Measurements from ENCODE around the gene PIGR.

The PIGR gene

DNA sequence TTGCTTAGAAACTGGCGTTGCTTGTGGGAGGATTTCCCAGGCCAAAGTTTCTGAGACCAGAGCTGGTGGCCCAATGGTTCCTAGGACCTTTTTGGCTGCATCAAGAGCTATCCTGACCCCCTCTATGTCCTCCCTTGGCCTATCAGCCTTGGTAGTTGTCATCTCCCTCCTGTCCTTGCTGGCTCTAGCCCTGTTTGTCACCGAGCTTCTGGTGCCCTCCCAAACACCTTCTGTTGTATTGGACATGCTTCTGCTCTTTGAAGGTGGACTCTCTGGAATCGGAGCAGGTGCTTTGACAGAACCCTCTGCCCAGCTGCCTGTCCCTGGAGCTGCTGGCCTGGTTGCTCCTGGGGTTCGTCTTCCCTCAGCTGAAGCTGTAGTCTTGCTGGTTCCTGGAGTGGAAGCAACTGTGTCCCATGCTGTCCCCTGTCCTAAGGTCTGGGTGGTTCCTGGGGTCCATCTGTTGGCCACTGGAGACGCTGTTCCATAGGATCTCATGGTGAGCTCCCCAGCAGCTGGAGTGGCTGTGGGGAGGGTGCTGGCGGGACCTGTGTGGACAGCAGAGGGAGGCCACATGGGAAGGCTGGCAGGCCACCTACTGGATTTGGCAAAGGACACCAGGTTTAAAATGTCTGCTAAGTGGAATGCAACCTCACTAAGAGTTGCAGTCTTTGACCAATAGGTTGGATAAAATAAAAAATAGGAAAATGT lies 14.6 kb upstream of the PIGR start:
- DNase-seq: no peak

DNA sequence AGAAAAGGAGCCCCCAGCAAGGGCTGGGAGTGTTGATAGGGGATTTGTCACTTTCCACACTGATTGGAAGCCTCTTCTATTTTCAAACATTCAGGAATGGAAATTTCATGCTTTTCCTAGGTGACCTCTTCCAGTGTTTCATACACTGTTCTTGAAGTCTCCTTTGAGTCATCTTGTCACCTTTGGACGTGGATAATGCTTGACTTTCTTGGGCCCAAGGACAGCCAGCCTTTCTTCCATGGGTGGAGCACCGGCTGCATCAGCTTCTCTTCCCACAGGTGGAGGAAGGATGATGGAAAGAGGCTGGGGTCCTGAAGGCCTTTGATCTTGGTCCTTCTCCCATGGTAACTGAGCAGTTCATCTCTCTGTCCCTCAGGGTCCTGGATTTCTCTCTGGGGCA lies 11.9 kb upstream of the PIGR start:
- no peak for DNase-seq

DNA sequence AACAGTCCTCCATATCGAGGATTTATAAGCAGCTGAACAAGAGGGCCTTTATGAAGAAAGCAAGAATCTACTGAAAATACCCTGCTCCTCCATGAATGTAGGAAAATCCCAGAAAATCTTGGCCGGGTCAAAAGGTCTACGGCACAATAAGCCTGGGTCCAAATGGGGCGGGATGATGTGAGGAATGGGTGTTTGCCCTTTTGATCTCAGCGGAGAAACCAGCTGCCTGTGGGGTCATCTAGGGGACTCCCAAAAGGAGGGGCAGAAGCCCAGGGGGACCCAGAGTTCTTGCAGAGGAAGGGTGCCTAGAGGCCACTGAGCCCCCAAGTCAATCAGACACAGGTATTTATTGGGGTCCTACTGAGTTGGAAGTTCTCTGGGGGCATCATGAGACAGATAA lies 11.4 kb upstream of the PIGR start:
- no peak for DNase-seq

DNA sequence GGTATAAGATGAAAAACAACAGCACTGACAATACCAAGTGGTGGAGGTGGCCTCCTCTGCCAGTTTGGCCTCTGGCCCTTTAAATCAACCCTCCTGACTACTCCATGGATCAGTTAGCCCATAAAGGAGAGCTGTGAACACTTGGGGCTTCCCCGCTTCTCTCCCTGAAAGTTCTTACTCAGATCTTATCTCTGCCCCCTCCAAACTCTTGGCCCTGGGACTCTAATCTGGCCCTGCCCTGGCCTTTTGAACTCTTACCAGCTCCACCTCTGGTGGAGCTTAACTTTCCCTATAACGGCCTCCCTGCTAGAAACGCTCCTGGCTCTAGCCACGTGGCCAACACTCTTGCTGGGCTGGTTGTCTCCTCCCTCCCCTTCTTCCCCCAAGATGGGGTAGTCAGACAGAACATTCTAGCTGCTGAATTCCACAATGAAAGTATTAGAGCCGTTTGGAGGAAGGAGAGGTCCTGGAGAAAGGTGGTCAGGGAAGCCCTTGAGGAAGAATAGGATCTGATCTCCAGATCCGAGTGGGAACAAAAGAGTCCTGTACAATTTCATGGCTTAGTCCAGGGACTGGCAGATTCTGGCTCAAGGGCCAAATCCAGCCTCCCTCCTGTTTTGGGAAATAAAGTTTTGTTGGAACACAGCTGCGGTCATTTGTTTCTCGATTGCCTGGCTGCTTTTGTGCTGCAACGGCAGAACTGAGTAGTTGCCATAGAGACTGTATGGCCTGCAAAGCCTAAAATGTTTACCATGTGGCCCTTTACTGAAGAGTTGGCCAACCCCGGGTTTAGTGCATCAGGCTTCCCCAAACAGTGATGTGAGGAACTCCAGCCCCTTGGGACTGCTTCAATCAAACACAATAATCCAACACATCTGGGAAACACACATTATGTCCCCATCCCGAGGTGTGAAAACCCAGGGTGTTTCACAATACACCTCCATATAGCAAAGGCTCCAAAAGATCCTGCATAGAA lies 9.5 kb upstream of the PIGR start:
- DNase-seq: no peak

DNA sequence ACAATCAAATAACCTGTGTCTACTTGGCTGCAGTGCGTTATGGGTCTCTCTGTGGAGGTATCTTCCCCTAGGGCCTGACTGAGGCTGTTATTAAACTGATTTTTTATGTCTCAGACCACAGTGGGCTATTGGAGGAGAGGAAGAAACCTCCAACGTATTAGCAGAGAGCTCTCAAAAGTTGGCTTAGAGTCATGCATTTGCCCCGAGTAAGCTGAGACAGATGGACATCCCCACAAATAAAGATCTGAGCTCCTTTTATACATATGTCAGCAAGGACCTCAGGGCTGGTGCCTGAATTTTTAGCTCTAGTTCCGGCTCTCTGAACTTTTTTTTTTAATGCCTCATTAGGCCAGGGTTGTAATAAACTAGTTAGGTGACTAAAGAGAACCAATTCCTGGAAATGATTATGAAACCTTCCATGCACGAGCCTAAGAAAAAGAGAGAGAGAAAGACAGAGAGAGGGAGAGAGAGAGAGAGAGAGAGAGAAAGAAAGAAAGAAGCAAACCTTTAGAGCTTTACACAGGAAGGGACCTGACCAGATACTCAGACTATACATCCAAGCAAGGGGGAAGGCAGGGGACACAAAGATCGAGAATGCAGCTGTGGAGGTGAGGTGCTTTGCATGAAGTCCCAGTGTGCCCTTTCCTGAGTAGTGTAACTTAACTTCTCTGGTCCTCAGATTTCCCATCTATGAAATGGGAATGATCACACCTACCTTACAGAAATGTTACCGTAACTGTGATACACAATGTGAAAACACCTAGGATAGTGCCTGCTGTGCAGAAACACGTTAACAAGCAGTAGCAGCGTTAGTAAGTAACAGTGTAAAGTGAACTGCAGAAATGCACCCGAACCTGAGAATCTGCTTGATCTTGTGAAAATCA lies 8.4 kb upstream of the PIGR start:
- DNase-seq: no peak

DNA sequence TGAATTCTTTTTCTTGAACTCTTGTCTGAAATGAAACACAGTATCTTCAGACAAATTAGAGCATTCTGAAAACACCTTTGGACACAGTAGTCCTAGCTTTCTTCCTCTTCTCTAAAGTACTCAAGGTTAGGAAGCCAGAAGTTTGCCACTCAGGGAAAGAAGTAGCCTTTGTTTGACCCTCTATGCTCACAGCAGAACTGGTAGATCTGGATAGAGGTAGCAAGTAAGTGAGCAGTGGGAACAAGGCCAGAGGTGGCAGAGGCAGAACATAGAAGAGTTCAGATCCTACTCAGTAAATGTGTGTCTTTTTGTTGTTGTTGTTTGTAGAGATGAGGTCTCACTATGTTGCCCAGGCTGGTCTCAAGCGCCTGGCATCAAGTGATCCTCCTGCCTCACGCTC lies 7.4 kb upstream of the PIGR start:
- DNase-seq: no peak

DNA sequence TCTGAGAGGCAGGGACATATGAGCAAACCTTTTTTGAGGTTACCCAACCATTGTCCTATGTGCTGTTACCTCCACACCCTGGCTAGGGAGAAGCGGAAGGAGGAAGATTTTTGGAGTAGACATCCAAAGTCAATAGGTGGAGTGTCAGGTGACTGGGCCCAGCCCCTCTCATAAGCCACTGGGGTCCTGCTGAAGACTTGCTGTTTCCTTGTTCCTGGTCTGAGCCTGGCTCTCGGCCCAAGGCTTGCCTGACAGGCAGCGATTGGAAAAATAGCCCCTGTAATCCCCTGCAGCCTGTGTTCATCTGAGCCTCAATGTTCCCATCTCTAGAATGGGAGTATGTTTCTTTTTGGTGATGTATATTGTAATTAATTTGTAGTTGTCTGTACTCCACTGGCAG lies 6.9 kb upstream of the PIGR start:
- DNase-seq: no peak

DNA sequence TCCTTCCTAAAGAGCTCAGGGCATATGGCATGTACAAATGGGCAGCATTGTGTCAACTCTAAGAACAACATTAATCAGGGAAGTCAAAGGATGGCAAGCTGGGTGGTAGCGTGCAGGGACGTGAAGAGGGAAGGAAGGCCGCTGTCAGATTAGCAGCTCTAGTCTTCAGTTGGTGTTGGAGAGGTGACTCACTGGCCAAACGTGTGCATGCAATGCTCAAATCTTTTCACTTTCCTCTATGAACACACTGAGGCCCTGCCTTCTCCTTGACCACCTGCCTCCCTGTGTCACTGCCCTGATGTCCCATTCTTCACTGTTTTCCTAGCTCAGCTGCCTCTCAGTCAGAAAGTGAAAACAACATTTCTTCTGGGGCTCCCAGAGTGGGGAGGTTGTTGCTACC lies 5.9 kb upstream of the PIGR start:
- no peak for DNase-seq

DNA sequence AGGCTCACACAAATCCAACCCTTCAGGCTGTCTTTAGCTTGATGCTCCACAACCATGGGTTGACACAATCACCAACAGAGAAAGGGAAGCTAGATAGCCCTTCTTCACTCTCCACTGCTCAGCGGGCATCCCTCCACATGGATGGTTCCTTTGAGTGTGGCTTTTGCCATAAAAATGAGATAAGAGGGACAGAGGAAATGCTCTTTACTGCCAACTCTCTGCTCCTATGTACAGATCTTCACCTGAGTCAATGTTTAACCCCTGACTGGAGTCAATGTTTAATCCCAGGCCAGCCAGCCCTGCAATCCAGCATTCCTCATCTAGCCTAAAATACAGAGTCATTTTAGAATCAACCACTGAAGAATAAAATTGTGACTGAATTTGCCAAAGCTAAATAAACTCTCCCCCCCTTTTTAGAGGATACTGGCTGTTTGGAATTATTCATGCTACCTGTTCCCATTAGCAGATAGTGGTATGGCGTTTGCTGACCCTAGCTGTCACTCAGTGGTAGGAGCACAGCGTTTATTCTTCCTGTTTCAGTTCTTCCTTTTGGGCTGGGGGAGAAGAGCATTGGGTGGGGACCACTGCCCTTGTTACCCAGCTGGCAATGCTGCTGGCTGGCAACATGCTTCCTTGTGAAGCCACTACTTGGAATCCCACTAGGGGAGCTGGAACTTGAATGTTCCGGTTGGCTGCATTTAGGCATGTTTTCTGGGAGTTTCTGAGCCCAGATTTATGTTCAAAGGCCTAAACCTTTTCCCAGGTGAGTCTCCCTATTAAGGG lies 5.2 kb upstream of the PIGR start:
- DNase-seq: no peak

DNA sequence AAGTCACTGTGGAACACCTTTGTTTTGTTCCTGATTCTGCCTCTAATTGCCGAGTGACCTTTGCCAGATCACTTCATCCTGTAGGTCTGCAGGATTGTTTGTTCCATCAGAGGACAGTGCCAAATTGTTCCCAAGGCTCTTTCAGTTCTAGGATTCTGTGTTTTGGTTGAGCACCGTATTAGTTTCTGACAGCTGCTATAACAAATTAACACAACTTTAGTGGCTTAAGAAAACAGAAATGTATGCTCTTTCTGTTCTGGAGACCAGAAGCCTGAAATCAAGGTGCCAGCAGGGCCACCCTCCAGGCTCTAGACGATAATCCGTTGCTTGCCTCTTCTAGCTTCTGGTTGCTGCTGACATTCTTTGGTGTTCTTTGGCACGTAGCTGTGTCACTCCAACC lies 3.4 kb upstream of the PIGR start:
- DNase-seq: no peak

DNA sequence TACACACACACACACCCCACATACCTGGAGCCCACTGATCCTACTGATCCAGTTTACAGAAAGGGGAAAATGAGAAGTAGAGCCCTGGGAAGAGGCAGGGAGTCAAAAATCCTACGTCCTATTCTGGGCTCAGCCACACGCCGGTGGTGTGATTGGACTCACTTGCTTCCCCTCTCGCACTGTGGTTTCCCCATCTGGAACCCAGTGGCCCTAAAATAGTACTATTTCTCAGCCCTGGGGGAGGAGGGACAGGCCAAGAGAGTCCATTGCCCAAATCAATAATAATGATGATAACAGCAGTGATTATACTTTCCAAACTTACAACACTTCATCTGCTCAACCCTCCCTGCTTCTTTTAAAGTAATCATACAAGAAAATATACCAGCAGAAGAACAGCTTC lies 2.9 kb upstream of the PIGR start:
- no peak for DNase-seq

DNA sequence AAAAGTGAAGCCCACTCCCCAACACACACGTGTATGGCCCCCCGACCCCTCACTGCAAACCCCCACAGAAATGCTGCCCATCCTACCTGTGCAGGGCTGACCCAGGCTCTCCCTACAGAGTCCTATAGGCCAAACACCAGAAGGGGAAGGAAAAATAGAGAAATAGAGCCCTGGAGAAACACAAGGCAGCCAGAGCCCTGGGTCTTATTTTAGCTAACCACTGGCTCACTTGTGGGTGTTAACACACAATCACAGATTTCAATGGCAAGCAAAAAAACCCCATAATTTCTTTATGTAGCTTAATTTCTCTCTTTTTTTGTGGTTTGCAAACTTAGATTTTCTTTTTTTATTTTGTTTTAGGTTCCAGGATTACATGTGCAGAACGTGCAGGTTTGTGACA lies 989 bp upstream of the PIGR start:
- no peak for DNase-seq

DNA sequence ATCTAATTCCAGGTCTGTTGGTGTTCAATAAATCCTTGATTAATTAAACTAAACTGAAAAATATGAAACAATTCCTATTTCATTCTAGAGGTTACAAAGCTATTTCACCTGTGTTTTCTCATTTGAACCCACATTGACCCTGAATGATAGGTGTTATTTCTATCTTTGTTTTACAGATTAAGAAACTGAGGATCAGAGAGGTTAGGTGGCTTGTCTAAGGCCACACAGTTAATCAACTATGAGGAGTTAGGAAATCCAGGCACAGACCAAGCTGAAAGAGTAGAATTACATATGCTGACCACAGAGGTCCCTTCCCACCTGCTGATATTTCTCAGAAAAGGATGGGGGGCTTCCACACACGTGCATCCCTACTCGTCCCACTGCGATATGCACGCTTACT lies 487 bp downstream of the PIGR start:
- no peak for DNase-seq

DNA sequence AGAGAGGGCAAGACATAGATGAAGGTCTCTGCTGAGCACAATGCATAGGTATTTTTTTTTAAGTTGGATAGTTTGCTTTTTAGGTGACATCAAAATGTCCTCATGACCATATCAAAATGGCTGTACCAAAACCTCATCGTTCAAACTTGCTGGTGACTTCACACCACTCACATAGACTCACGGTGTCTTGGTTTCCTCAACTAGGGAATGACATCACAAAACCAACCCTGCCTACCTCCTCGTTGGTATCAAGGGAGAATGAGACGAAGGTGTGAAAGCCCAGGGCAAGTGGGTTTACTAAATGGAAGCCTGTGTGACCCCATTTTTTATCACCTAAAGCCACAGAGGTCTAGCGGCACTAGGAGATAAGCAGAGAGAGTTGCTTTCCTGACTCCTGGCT lies 1.6 kb downstream of the PIGR start:
- DNase-seq: no peak

DNA sequence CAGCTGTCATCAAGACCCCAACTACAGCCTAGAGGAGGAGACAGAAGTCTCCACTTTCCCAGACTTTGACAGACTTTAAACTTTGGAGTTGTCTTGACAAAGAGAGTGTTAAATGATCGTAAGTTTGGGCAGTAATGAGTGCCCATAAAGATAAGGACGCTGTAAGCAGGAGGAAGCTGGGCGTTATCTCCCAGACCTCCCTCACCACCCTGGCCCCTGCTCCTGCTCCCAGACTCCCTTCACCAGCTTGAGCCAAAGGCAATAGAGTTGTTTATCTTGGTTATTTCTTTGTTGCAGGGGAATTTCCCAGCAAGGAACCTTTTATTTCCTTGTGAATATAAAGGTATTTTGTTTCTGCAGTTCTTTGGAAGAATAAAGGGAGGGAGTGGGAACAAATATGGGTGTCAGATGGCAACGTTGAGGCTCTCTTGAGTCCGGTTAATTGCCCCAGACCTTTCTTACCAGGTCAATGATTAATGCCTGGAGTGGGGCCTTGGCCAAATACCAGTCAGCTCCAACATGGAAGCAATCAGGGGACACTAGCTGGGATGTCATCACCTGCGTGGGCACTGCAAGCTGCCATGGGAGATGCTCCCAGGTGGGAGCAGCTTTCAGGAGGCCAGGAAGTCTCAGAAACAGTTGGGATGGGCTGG lies 4.4 kb downstream of the PIGR start:
- no peak for DNase-seq

DNA sequence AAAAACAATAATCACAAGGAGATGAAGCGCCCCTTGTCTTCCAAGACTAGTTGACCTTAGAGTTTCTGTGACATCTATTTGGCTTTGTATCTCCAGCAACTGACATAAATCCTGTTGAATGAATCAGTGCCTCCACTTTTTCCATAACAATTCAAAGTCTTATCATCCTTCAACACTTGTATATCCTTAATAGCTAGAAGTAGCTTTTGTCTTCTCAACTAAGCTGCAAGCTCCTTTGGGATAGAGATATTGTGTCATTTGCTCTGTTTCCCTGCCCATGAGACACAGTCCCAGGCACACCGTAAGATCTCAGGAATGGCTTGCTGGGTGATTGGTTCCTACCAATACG lies 5.7 kb downstream of the PIGR start:
- DNase-seq: no peak

DNA sequence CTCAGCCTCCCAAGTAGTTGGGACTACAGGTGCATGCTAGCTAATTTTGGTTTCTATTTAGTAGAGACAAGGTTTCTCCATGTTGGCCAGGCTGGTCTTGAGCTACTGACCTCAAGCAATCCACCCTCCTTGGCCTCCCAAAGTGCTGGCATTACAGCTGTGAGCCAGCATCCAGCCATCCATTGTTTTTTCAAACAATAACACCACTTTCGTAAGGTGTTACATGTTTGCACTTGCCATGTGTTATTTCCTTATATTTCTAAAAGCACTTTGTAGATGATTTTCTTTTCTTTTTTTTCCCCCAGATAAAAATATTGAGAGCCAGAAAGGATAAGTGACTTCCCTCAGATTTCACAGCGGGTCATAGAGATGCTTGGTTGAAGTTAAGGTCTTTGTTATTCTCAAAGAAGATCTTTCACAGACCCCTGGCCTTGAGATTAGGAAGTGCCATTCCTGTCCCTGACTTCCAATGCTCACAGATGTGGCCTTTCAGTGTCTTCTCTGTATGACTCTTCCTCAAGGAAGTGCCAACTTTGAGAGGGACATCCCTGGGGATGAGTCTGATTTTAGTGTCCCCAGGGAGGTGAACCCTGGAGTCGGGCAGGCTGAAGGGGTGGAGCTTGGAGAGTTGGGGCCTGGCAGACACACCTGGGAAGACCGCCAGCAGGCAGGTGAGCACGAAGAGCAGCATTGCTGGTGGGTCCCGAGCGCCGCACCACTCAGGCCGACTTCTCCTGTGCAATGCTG lies 6.3 kb downstream of the PIGR start:
- no peak for DNase-seq

DNA sequence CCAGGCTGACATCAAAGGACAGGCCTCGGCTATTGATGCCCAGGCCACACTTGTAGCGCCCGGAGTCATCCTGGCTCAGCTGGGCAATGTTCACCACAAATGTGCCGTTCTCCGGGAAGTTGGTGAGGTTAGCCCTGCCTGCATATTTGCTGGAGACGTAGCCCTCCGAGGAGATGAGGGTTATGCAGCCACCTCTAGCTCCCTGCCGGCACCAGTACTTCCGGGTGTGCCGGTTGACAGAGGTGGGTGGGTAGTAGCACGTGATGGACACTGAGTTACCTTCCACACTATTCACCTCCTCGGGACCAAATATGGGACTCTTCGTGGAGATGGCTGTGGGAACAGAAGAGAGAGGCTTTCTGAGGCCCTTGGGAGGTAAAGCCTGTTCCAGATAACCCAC lies 7.1 kb downstream of the PIGR start:
- DNase-seq: no peak

DNA sequence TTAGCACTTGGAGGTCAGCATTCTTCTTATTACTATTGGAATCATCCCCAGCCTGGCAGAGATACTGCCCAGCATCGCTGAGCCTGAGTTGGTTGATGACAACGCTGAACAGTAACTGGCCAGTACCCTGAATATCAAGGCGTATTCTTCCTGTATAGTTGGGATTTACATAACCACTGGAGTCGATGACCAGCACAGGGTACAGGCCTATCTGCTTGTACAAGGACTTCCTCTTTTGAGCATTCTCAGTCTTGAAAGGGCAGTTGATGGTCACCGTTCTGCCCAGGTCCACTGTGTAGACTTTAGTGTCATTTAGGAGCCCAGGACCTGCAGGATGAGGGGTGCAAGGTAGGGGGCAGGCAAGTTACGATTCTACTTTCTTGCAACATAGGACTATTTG lies 8.8 kb downstream of the PIGR start:
- no peak for DNase-seq

DNA sequence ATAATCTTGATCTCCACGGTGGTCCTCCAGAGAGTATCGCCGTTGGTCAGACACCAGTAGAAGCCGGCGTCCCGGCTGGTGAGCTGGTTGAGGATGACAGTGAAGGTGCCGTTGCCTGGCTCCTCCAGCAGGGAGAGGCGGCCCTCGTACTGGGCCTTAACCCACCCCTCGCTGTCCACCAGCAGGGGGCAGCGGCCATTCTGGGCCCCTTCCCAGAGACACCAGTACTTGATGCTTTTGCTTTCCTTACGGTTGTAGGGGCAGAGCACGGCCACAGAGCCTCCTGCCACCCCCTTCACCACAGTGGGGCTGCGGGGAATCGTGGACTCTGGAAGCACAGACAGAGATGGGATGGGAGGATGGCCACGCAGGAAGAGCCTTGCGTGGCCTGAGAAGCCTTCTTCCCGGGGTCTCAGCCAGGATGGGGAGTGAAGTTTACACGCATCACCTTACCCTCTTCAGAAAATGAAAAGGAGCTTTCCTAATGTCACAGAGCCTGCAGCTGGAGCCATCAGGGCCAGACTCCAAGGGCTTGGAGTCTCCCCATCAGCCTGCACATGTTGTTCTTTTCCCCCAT lies 10.7 kb downstream of the PIGR start:
- no peak for DNase-seq

Measured in activated gamma-delta T cell (primary cell).